Activated CD4-positive, alpha-beta memory T cell treated with anti-CD3 and anti-CD28 coated beads for 36 hours (primary cell): ENCODE results near the gene CAMK2D. TPM values are rescaled to one million over a fixed set of nuclear protein-coding genes. Genes with fewer than 3 reads are reported as not detected.
"Not testable (repeated sequence)": the region's sequence is repeated elsewhere in the genome, so short reads cannot be mapped to it uniquely, and the experiment has no call there.

Experiments
- CTCF ChIA-PET: fragments of 350-600 bp; sonication (Branson Sonifier 250); formaldehyde crosslinking; loops from one replicate; lab custom pipeline; 2021; ENCODE audit warnings: antibody characterized with exemption, inconsistent platforms; lab: Charles Lee
- POLR2A ChIA-PET: fragments of 350-600 bp; sonication (Branson Sonifier 250); formaldehyde crosslinking; loops from one replicate; lab custom pipeline; 2021; ENCODE audit warnings: antibody characterized with exemption; lab: Charles Lee
- DNase-seq: peaks from one replicate; pipeline ENCODE4 v3.0.0-alpha.2; 2020
- H3K27ac Mint-ChIP-seq: one replicate; pipeline ENCODE4 v1.8.0; 2021; ENCODE audit warnings: mixed read lengths
- H3K27me3 Mint-ChIP-seq: one replicate; pipeline ENCODE4 v1.8.0; 2021; ENCODE audit warnings: mixed read lengths
- H3K36me3 Mint-ChIP-seq: one replicate; pipeline ENCODE4 v1.8.0; 2021; ENCODE audit warnings: mixed read lengths
- H3K4me1 Mint-ChIP-seq: one replicate; pipeline ENCODE4 v1.8.0; 2021; ENCODE audit warnings: low read depth, mixed read lengths
- H3K4me3 Mint-ChIP-seq: one replicate; pipeline ENCODE4 v1.8.0; 2021; ENCODE audit warnings: mild to moderate bottlenecking, mixed read lengths
- H3K9me3 Mint-ChIP-seq: one replicate; pipeline ENCODE4 v1.8.0; 2021; ENCODE audit warnings: mixed read lengths
- intact Hi-C: fragments of 100-400 bp; cut with micrococcal nuclease; formaldehyde crosslinking; loops from one replicate; pipeline ENCODE4 v1.15.1; 2023
- total RNA-seq, 2 experiments: library from RNA; stranded (reverse); gene quantifications; one replicate each; pipeline ENCODE4 v1.2.3, GENCODE V29; 2021

CAMK2D gene
- 10 to 100 TPM; 82.5 to 82.9 TPM for total RNA-seq

DNA sequence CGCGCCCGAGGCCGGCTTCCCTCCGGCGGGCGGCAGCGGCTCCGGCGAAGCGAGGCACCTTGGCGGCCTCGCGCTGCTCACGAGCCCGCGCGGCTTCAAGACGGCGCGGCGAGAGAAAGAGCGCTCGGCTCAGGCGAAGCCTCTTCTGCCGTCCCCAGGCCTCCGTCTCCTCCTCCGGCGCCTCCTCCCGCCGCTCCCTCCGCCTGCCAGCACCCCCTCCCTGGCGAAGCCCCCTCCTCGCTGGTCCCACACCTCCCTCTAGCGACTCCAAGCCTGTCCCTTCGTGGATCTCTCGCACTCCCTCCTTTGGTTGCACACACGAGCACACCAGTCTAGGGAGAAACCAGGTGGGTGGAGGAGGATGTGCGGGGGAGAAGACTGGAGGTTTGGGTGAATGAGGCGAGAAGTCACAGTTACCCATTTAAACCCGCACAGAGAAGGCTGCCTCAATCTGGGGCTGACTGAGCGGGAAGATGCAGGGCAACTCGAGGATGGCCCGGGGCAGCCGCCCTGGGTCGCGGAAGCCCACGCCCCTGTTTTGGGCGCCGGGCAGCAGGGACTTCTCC, at the start of gene CAMK2D:
Gene CAMK2D, minus strand, starts transcription at position 119 of the 566 bp plus-strand sequence. CDS start 670 bp downstream, outside the sequence.
- Mint-ChIP-seq H3K9me3 (no peaks in the 10 kb centered on the region), H3K27me3 (peaks cover 2% of the 10 kb centered on the region), H3K36me3 (peaks cover 27% of the 10 kb centered on the region), H3K27ac (peak within 1 kb of the TSS; percentile 93), H3K4me3 (peak within 1 kb of the TSS; percentile 89), H3K4me1 (peaks cover 38% of the 10 kb centered on the region)
- ChIA-PET POLR2A (interaction anchor here (1.0 to 2.1 kb wide), 5 partner anchors 29 to 285 kb away, joined by 3 to 12 read pairs (median 5); no protein-coding TSS in a partner anchor), CTCF (interaction anchor here (1.0 kb wide), 1 partner anchor 214 kb away, joined by 3 read pairs; no protein-coding TSS in a partner anchor)
- DNase-seq = peak; percentile 93
- intact Hi-C loops = loop anchor here (1.0 to 10.0 kb wide), 20 partner anchors 31 to 1477 kb away; partner anchors contain the start of genes LARP7, NEUROG2, TIFA and ZGRF1

DNA sequence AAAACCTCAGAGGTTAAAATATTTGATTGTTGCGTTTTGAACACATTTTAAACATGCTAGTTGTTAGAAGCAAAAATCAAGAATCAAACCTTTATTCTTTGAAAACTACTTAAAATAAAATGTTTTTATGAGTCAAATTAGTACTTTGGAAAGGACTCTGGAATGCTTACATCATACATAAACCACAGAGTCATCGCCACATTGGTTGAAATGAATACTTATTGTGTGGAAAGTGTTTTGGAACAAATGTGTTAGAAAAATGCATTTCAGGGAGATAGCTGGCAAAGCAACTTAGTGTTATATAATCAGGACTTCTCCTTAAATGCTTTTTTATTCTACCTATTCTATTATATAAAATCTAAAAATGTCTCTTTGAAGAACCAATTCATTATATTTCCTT, 49.4 kb upstream of the CAMK2D start:
- no peaks in the 10 kb centered on the region for H3K27me3 Mint-ChIP-seq
- H3K27ac Mint-ChIP-seq = no peak overlapping the region
- no peaks in the 10 kb centered on the region for H3K4me1 Mint-ChIP-seq
- ChIA-PET POLR2A (no interaction called here), CTCF (no interaction called here)
- intact Hi-C loops = no loop called here
- no peak for DNase-seq
- no peaks in the 10 kb centered on the region for H3K36me3 Mint-ChIP-seq
- no peak overlapping the region for H3K4me3 Mint-ChIP-seq
- H3K9me3 Mint-ChIP-seq = no peaks in the 10 kb centered on the region

DNA sequence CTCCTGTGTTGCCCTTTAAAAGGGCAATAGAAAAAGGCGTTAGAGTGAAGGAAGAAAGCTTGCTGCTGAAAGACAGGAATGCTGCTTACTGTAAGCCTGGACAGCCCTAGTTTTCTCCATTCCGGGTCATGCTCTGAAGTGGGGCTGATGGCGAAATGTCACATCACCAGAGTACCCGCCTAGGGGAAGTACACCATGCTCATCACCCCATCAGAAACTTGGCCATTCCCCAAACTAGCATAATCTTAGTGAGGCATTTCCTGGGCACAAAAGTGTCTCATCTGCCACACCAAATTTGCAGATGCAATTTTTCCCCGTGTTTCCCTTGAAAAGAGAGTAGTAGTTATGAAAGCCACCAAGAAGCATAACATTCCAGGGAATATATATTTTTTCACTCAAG, 47.8 kb upstream of the CAMK2D start:
- Mint-ChIP-seq H3K4me1 (no peaks in the 10 kb centered on the region), H3K36me3 (no peaks in the 10 kb centered on the region), H3K4me3 (no peak overlapping the region), H3K27me3 (no peaks in the 10 kb centered on the region), H3K9me3 (peaks cover 5% of the 10 kb centered on the region), H3K27ac (no peak overlapping the region)
- DNase-seq = no peak
- intact Hi-C loops = no loop called here
- POLR2A ChIA-PET = no interaction called here
- CTCF ChIA-PET = no interaction called here

GRCh38 chr4:113806850-113807249, 45.3 kb upstream of the CAMK2D start:
- no peaks in the 10 kb centered on the region for H3K27me3 Mint-ChIP-seq
- ChIA-PET CTCF (no interaction called here), POLR2A (no interaction called here)
- H3K9me3 Mint-ChIP-seq = peaks cover 12% of the 10 kb centered on the region
- no peaks in the 10 kb centered on the region for H3K36me3 Mint-ChIP-seq
- no peak for DNase-seq
- no peaks in the 10 kb centered on the region for H3K4me1 Mint-ChIP-seq
- no peak overlapping the region for H3K27ac Mint-ChIP-seq
- intact Hi-C loops = no loop called here
- H3K4me3 Mint-ChIP-seq = no peak overlapping the region

GRCh38 chr4:113801882-113802281, 40.3 kb upstream of the CAMK2D start:
- POLR2A ChIA-PET = no interaction called here
- Mint-ChIP-seq H3K36me3 (no peaks in the 10 kb centered on the region), H3K27ac (no peak overlapping the region), H3K4me3 (no peak overlapping the region), H3K4me1 (no peaks in the 10 kb centered on the region), H3K9me3 (peaks cover 22% of the 10 kb centered on the region), H3K27me3 (no peaks in the 10 kb centered on the region)
- CTCF ChIA-PET = interaction anchor here (1.0 kb wide), 1 partner anchor 13 kb away, joined by 3 read pairs; no protein-coding TSS in a partner anchor
- intact Hi-C loops = no loop called here
- DNase-seq = no peak

DNA sequence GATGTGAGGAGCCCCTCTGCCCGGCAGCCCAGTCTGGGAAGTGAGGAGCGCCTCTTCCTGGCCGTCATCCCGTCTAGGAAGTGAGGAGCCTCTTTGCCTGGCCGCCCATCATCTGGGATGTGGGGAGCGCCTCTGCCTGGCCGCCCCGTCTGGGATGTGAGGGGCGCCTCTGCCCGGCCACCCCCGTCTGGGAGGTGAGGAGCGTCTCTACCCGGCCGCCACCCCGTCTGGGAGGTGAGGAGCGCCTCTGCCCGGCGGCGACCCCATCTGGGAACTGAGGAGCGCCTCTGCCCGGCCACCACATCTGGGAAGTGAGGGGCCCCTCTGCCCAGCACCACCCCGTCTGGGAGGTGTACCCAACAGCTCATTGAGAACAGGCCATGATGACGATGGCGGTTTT, 34.8 kb upstream of the CAMK2D start:
- H3K27ac Mint-ChIP-seq, DNase-seq, POLR2A ChIA-PET, CTCF ChIA-PET, H3K36me3 Mint-ChIP-seq, H3K4me3 Mint-ChIP-seq, H3K4me1 Mint-ChIP-seq, intact Hi-C loops, H3K27me3 Mint-ChIP-seq: not testable (repeated sequence)
- H3K9me3 Mint-ChIP-seq = peaks cover 38% of the 10 kb centered on the region

- no peak for DNase-seq
- ChIA-PET POLR2A (no interaction called here), CTCF (interaction anchor here (0.8 kb wide), 1 partner anchor 8 kb away, joined by 3 read pairs; no protein-coding TSS in a partner anchor)
- Mint-ChIP-seq H3K27me3 (no peaks in the 10 kb centered on the region), H3K36me3 (peaks cover 10% of the 10 kb centered on the region), H3K4me1 (no peaks in the 10 kb centered on the region), H3K27ac (no peak overlapping the region), H3K4me3 (no peak overlapping the region), H3K9me3 (peaks cover 34% of the 10 kb centered on the region)
- intact Hi-C loops = no loop called here
These were observed 28.9 kb upstream of the CAMK2D start for GRCh38 chr4:113790478-113790877.

DNA sequence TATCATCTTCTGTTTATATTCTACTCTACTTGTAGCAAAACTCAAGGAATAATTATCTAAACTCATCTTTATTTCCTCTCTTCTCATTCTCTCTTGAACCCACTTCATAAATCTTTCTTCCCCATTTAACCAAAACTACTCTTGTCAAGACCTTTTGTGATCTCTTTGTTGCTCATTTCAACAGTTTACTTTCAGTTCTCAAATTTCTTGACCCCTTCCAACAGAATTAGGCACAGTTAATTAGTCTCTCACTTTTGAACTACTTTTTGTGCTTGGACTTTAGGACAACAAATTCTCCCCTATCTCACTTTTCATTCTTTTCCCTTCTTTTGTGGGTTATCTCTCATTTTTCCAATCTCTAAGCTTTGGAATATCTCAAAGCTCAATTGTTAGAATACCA, 27.4 kb upstream of the CAMK2D start:
- intact Hi-C loops = loop anchor here (5.0 kb wide), 1 partner anchor 33 kb away; no protein-coding TSS in a partner anchor
- H3K27ac Mint-ChIP-seq = no peak overlapping the region
- no peak overlapping the region for H3K4me3 Mint-ChIP-seq
- ChIA-PET POLR2A (no interaction called here), CTCF (no interaction called here)
- DNase-seq = no peak
- H3K4me1 Mint-ChIP-seq = peaks cover 9% of the 10 kb centered on the region
- H3K36me3 Mint-ChIP-seq = peaks cover 10% of the 10 kb centered on the region
- peaks cover 26% of the 10 kb centered on the region for H3K9me3 Mint-ChIP-seq
- H3K27me3 Mint-ChIP-seq = no peaks in the 10 kb centered on the region

DNA sequence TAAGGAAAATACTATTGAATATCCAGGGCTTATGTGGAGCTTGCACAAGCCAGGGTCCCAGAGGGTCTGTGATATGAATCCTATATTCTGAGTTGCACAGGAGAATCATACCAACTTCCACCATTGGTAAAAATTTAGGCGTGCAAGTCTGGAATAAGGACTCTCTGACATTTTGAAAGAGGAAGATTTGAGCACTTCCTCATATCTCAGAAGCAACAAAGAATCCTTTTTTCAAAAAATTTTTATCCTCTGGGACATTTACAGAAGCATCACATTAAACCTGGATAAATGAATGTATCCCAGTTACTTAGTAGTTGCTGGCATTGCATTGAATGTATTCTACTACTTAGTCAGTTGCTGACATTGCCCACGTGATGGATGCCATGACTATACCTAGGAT, 24.2 kb upstream of the CAMK2D start:
- intact Hi-C loops = loop anchor here (5.0 kb wide), 1 partner anchor 37 kb away; no protein-coding TSS in a partner anchor
- peaks cover 16% of the 10 kb centered on the region for H3K4me1 Mint-ChIP-seq
- CTCF ChIA-PET = interaction anchor here (1.0 to 1.2 kb wide), 2 partner anchors 238 to 288 kb away, joined by 3 read pairs; no protein-coding TSS in a partner anchor
- no peak for DNase-seq
- H3K27me3 Mint-ChIP-seq = no peaks in the 10 kb centered on the region
- H3K27ac Mint-ChIP-seq = no peak overlapping the region
- peaks cover under 1% of the 10 kb centered on the region for H3K9me3 Mint-ChIP-seq
- POLR2A ChIA-PET = interaction anchor here (1.1 kb wide), 1 partner anchor 35 kb away, joined by 3 read pairs; no protein-coding TSS in a partner anchor
- H3K36me3 Mint-ChIP-seq = peaks cover under 1% of the 10 kb centered on the region
- H3K4me3 Mint-ChIP-seq = no peak overlapping the region

DNA sequence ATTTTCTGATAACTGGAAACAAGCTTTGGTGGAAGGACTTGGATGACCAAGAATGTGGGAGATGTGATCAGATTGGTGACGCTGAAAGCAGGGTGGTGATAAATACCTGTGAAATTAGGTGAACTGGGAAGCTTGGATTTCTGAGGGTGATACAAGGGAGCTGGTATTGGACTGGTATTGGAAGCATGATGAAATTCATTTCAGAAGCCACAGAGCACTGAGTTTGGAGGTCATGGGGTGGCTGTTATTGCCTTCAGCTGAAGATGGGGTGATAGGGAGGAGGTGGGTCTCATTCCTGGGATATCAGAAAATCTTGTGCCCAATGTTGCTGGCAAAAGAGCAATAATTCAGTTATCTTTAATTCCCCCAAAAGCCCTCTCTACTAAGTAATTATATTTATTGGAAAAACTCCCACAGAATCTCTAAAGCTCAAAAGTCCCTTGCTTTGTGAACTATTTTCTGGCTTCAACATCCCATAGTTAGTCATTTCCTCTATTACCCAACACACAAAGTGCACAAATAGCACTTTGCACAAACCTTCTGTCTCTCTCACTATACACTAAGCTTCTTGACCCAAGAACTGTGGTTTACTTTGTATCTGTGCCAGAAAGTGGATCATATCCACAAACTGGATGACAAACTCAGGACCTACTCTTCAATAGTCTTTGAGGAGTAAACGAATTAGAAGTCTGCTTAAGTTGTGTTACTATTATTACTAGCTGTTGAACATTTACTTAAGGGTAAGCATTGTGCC, 23.1 kb upstream of the CAMK2D start:
- H3K27ac Mint-ChIP-seq = no peak overlapping the region
- no peaks in the 10 kb centered on the region for H3K36me3 Mint-ChIP-seq
- POLR2A ChIA-PET = interaction anchor here (1.1 kb wide), 1 partner anchor 37 kb away, joined by 3 read pairs; no protein-coding TSS in a partner anchor
- CTCF ChIA-PET = interaction anchor here (1.0 to 1.2 kb wide), 3 partner anchors 137 to 289 kb away, joined by 3 to 4 read pairs (median 3); no protein-coding TSS in a partner anchor
- H3K4me1 Mint-ChIP-seq = peaks cover 16% of the 10 kb centered on the region
- DNase-seq = no peak
- no peaks in the 10 kb centered on the region for H3K9me3 Mint-ChIP-seq
- no peak overlapping the region for H3K4me3 Mint-ChIP-seq
- intact Hi-C loops = loop anchor here (5.0 kb wide), 2 partner anchors 38 to 118 kb away; no protein-coding TSS in a partner anchor
- H3K27me3 Mint-ChIP-seq = no peaks in the 10 kb centered on the region

DNA sequence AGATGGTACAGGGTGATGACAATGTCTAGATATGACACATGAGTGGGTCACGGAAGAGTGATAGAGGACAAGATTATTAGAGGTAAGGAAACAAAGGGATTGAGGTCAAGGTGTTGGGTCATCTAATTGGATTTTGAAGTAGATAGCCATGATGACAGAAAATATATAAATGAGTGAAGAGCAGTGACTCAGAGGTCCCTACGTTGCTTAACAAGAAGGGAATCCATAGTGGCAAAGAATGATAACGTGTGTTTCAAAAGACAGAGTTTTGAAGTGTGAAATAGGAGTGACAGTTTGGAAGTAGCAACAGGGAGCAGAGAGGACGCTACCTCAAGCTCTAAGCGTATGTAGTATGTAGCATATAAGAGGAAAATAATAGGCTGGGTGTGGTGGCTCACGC, 22.2 kb upstream of the CAMK2D start:
- peaks cover 16% of the 10 kb centered on the region for H3K4me1 Mint-ChIP-seq
- H3K27me3 Mint-ChIP-seq = no peaks in the 10 kb centered on the region
- no peak for DNase-seq
- no peak overlapping the region for H3K4me3 Mint-ChIP-seq
- intact Hi-C loops = loop anchor here (5.0 kb wide), 1 partner anchor 119 kb away; no protein-coding TSS in a partner anchor
- no peaks in the 10 kb centered on the region for H3K36me3 Mint-ChIP-seq
- H3K9me3 Mint-ChIP-seq = no peaks in the 10 kb centered on the region
- ChIA-PET POLR2A (no interaction called here), CTCF (no interaction called here)
- H3K27ac Mint-ChIP-seq = no peak overlapping the region

DNA sequence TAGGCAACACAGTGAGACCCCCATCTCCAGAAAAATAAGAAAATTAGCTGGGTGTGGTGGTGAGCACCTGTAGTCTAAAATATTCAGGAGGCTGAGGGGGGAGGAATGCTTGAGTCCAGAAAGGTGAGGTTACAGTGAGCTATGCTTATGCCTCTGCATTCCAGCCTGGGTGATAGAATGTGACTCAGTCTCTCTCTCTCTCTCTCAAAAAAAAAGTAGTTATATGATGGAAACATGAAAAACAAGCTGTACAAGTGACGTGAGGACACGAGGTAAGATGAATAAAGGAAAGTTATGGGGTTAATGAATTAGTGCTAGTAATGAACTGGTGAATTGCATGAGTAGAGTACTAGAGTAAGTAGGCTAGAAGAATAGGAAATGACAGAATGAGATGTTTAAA, 21.8 kb upstream of the CAMK2D start:
- no peak overlapping the region for H3K27ac Mint-ChIP-seq
- H3K4me3 Mint-ChIP-seq = no peak overlapping the region
- H3K27me3 Mint-ChIP-seq = no peaks in the 10 kb centered on the region
- H3K9me3 Mint-ChIP-seq = no peaks in the 10 kb centered on the region
- DNase-seq = no peak
- ChIA-PET CTCF (no interaction called here), POLR2A (no interaction called here)
- intact Hi-C loops = loop anchor here (5.0 kb wide), 1 partner anchor 119 kb away; no protein-coding TSS in a partner anchor
- no peaks in the 10 kb centered on the region for H3K36me3 Mint-ChIP-seq
- peaks cover 16% of the 10 kb centered on the region for H3K4me1 Mint-ChIP-seq
